Osteoblast (primary cell): ENCODE data around the gene MAP4K2. TPM values are rescaled to one million over a fixed set of nuclear protein-coding genes. Genes with fewer than 3 reads are reported as not detected.

Experiments used
- DNase-seq: peaks from one replicate; pipeline ENCODE4 v3.0.0; 2011; ENCODE audit warnings: low spot score, mixed read lengths; ENCODE audit not compliant: insufficient read length; ENCODE audit errors: missing footprints
- H2AFZ ChIP-seq: 2 replicates; pipeline ENCODE4 v1.6.0; 2011; ENCODE audit warnings: mild to moderate bottlenecking, low read length
- H3K27ac ChIP-seq: 2 replicates; pipeline ENCODE4 v1.5.1; 2011; ENCODE audit warnings: mild to moderate bottlenecking, low read depth, low read length, moderate library complexity
- H3K27me3 ChIP-seq: 2 replicates; pipeline ENCODE4 v1.6.0; 2012; ENCODE audit warnings: mild to moderate bottlenecking, control low read depth, inconsistent platforms, low read length, moderate library complexity; ENCODE audit not compliant: insufficient read depth
- H3K36me3 ChIP-seq: 2 replicates; pipeline ENCODE4 v1.5.1; 2011; ENCODE audit warnings: mild to moderate bottlenecking, low read length, control low read depth, moderate library complexity; ENCODE audit not compliant: insufficient read depth
- H3K4me1 ChIP-seq: 2 replicates; pipeline ENCODE4 v1.5.1; 2011; ENCODE audit warnings: mild to moderate bottlenecking, low read length, control low read depth, moderate library complexity; ENCODE audit not compliant: insufficient read depth
- H3K4me2 ChIP-seq: 2 replicates; pipeline ENCODE4 v1.6.0; 2011; ENCODE audit warnings: mild to moderate bottlenecking, low read length; ENCODE audit not compliant: insufficient read depth
- H3K4me3 ChIP-seq: fragments of 200-600 bp; sonication (generic); 3 replicates; pipeline ENCODE4 v1.5.1; 2012; ENCODE audit warnings: mild to moderate bottlenecking, low read length, inconsistent platforms; ENCODE audit not compliant: insufficient read depth
- H3K79me2 ChIP-seq: 2 replicates; pipeline ENCODE4 v1.6.0; 2012; ENCODE audit warnings: mild to moderate bottlenecking, low read length, control low read depth, inconsistent platforms; ENCODE audit not compliant: insufficient read depth
- H3K9me3 ChIP-seq: 2 replicates; pipeline ENCODE4 v1.5.1; 2011; ENCODE audit warnings: low read depth, low read length, control low read depth
- H4K20me1 ChIP-seq: 2 replicates; pipeline ENCODE4 v1.6.0; 2012; ENCODE audit warnings: mild to moderate bottlenecking, low read length, control low read depth; ENCODE audit not compliant: insufficient read depth
- total RNA-seq: library from RNA; depleted of rRNA; stranded (reverse); fragments of >200 nt; gene quantifications from 2 replicates; pipeline ENCODE4 v1.2.3, GENCODE V29; 2012
- TF ChIP-seq, protein P1 (sequence below): IDR thresholded peaks from 2 replicates; pipeline ENCODE4 v1.5.1; 2011; ENCODE audit warnings: mild to moderate bottlenecking, low read depth, low read length, moderate library complexity; ENCODE audit errors: extremely low read depth

MAP4K2 gene
- total RNA-seq, 1 donor, result 9.8 TPM

DNA sequence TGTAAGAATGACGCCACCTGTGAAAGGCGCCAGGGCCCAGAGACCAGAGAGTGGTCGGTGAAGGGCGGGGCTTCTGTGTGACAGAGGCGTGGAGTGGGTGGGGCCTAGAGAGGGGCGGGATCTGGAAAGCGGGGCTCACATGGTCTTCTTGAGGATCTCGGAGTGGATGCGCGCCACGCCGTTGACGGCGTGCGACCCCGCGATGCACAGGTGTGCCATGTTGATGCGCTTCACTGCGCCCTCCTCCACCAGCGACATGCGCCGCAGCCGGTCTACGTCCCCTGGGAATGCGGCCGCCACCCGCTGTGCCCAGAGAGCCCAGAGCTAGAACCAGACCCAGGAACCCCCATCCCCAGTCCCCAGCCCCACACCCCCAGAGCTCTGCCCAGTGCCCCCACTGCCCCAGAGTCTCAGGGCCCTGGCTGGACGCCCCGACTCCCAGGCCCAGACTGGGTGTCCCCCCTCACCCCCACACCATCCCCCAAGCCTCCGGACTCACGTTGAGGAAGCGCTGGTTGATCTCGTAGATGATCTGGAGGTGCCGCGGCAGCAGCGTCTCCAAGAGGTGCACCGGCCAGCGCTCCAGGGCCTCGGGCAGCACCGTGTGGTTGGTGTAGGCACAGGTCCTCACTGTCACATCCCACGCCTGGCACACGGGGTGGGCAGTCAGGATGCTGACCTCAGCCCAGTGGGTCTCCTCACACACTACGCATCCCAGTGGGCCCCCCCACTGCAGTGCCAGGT lies 49.5 kb downstream of the MAP4K2 start:
- Histone ChIP-seq H3K9me3 (no peaks in the 10 kb centered on the region), H3K4me3 (no peak overlapping the region), H3K4me1 (no peaks in the 10 kb centered on the region), H3K27me3 (no peaks in the 10 kb centered on the region), H3K36me3 (no peaks in the 10 kb centered on the region), H3K27ac (no peak overlapping the region), H4K20me1 (no peaks in the 10 kb centered on the region), H3K4me2 (no peak overlapping the region), H2AFZ (no peak overlapping the region), H3K79me2 (no peaks in the 10 kb centered on the region)
- TF ChIP-seq, protein P1, sequence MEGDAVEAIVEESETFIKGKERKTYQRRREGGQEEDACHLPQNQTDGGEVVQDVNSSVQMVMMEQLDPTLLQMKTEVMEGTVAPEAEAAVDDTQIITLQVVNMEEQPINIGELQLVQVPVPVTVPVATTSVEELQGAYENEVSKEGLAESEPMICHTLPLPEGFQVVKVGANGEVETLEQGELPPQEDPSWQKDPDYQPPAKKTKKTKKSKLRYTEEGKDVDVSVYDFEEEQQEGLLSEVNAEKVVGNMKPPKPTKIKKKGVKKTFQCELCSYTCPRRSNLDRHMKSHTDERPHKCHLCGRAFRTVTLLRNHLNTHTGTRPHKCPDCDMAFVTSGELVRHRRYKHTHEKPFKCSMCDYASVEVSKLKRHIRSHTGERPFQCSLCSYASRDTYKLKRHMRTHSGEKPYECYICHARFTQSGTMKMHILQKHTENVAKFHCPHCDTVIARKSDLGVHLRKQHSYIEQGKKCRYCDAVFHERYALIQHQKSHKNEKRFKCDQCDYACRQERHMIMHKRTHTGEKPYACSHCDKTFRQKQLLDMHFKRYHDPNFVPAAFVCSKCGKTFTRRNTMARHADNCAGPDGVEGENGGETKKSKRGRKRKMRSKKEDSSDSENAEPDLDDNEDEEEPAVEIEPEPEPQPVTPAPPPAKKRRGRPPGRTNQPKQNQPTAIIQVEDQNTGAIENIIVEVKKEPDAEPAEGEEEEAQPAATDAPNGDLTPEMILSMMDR, result no peak
- peak; percentile 46 for DNase-seq

DNA sequence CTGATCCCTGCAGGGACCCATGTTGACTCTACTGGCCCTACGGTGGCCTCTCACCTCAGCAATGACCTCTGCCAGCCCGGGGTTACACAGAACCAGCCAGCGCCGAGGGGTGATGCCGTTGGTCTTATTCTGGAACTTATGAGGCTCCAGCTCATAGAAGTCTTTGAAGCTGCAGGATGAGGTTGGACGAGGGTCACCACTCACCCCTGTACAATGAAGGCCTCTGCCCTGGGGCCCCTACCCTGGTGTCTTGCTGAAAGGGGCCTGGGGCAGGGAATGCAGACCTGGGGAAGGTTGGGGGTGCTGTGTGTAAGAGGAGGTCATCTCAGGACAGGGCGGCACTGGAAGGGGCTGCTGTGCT lies 50.0 kb downstream of the MAP4K2 start:
- Histone ChIP-seq H3K9me3 (no peaks in the 10 kb centered on the region), H3K27me3 (no peaks in the 10 kb centered on the region)

DNA sequence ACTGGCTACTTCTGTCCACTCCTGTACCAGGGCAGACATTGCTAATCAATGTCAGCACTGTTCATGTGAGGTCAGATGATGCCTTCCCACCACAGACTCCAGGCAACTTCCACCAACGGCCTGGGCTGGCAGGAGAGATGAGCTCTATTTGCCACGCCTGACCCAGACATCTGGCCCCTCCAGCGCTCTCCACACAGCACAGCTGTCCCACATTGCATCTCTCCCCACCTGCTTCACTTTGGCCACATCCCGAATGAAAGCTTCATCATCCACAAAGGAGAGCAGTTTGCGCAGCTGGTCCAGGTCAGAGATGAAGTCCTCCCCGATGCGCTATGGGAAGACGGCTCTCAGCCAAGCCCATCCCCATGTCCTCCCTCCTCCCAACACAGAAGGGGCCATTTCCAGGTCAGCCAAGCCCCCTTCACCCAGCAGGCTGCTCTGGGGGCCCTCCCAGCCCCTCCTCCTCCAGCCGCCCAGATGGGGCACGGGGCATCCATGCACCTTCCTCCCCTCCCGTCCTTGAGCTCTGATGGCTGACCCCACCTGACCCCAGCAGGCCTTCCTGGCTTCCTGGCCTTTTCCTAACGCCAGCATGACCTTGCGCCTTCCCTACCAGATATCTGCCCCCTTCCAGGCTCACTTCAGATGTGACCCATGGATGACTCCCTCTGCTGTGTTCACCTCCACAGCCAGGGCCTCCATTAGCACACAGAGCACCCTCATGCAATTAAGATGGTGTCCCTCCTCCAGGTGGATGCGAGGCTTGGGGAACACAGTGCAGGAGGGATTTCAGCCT lies 50.6 kb downstream of the MAP4K2 start:
- peak; percentile 72 for DNase-seq
- Histone ChIP-seq H4K20me1 (no peaks in the 10 kb centered on the region), H2AFZ (no peak overlapping the region), H3K4me2 (no peak overlapping the region), H3K4me1 (no peaks in the 10 kb centered on the region), H3K36me3 (no peaks in the 10 kb centered on the region), H3K4me3 (no peak overlapping the region), H3K27me3 (no peaks in the 10 kb centered on the region), H3K79me2 (no peaks in the 10 kb centered on the region), H3K9me3 (no peaks in the 10 kb centered on the region), H3K27ac (no peak overlapping the region)
- TF ChIP-seq, protein P1, result no peak

More for the DNA sequence above, 50.0 kb downstream of the MAP4K2 start:
- no peaks in the 10 kb centered on the region for H3K4me1 ChIP-seq
- H3K4me3 ChIP-seq, result no peak overlapping the region
- no peaks in the 10 kb centered on the region for H3K79me2 ChIP-seq
- H4K20me1 ChIP-seq, result no peaks in the 10 kb centered on the region
- TF ChIP-seq, protein P1, result no peak
- no peak overlapping the region for H3K27ac ChIP-seq
- no peak overlapping the region for H3K4me2 ChIP-seq
- DNase-seq, result peak; percentile 61
- H3K36me3 ChIP-seq, result no peaks in the 10 kb centered on the region
- H2AFZ ChIP-seq, result no peak overlapping the region

DNA sequence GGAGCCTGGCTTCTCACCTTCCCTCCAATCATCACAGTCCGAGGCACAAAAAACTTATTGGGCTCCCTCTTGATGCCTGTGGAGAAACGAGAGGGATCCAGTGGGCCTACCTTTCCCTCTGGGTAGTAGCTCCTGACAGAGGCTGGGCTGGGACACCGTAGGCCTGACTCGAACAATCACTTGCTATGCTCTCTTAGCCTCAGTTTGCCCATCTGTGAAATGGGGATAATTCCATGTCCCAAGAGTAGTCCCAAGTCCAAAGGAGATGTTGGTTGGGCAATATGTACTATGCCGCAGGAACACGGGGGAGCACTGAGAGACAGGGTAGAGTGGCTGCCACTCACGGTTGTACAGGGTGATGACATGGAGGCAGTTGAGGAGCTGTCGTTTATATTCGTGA lies 51.4 kb downstream of the MAP4K2 start:
- H3K27ac ChIP-seq, result no peak overlapping the region
- no peak overlapping the region for H2AFZ ChIP-seq
- no peaks in the 10 kb centered on the region for H3K79me2 ChIP-seq
- no peaks in the 10 kb centered on the region for H4K20me1 ChIP-seq
- peak; percentile 63 for DNase-seq
- H3K27me3 ChIP-seq, result peaks cover under 1% of the 10 kb centered on the region
- H3K4me3 ChIP-seq, result no peak overlapping the region
- TF ChIP-seq, protein P1, result no peak
- no peak overlapping the region for H3K4me2 ChIP-seq
- H3K4me1 ChIP-seq, result no peaks in the 10 kb centered on the region
- no peaks in the 10 kb centered on the region for H3K9me3 ChIP-seq
- H3K36me3 ChIP-seq, result no peaks in the 10 kb centered on the region
